ENCODE measurements around the gene SPRR4.
"Not testable (repeated sequence)": the region's sequence is repeated elsewhere in the genome, so short reads cannot be mapped to it uniquely, and the experiment has no call there.

The SPRR4 gene

GRCh38 chr1:152999818-153000217, 29.4 kb downstream of the SPRR4 start:
- Histone ChIP-seq H3K27ac (ENCODE audit: low read depth, low read length, poor library complexity, severe bottlenecking) (no peak overlapping the region), H3K9ac (ENCODE audit: low read length) (no peak overlapping the region), H2AFZ (ENCODE audit: low read length) (no peak overlapping the region), H3K79me2 (ENCODE audit: insufficient read depth, low read length) (no peaks in the 10 kb centered on the region), H3K4me2 (ENCODE audit: low read length) (no peak overlapping the region), H3F3A (ENCODE audit: insufficient read depth, low read length) (no peaks in the 10 kb centered on the region), H3K4me1 (ENCODE audit: insufficient read depth, low read length, severe bottlenecking) (no peaks in the 10 kb centered on the region), H3K36me3 (ENCODE audit: insufficient read depth, low read length) (no peaks in the 10 kb centered on the region), H3K27me3 (ENCODE audit: insufficient read depth, low read length) (no peaks in the 10 kb centered on the region), H3K9me2 (ENCODE audit: low read depth, low read length) (no peaks in the 10 kb centered on the region), H4K20me1 (ENCODE audit: insufficient read depth, low read length) (no peaks in the 10 kb centered on the region), H3K4me3 (ENCODE audit: low read depth, low read length, poor library complexity, severe bottlenecking) (no peak overlapping the region), H3K9me3 (ENCODE audit: low read length) (no peaks in the 10 kb centered on the region)
- no peak for TF ChIP-seq EZH2 (IDR thresholded peaks at IDR 0.05; ENCODE audit: borderline replicate concordance, low read length)
- no peak for TF ChIP-seq CTCF (IDR thresholded peaks at IDR 0.05; ENCODE audit: low read length)

GRCh38 chr1:153000294-153000693, 29.8 kb downstream of the SPRR4 start:
- no peak for TF ChIP-seq EZH2 (IDR thresholded peaks at IDR 0.05; ENCODE audit: borderline replicate concordance, low read length)
- TF ChIP-seq CTCF (IDR thresholded peaks at IDR 0.05; ENCODE audit: low read length) = no peak
- Histone ChIP-seq H2AFZ (ENCODE audit: low read length) (no peak overlapping the region), H3K9me3 (ENCODE audit: low read length) (no peaks in the 10 kb centered on the region), H3K9me2 (ENCODE audit: low read depth, low read length) (no peaks in the 10 kb centered on the region), H3K4me2 (ENCODE audit: low read length) (no peak overlapping the region), H3K36me3 (ENCODE audit: insufficient read depth, low read length) (no peaks in the 10 kb centered on the region), H3K27ac (ENCODE audit: low read depth, low read length, poor library complexity, severe bottlenecking) (no peak overlapping the region), H3K4me3 (ENCODE audit: low read depth, low read length, poor library complexity, severe bottlenecking) (no peak overlapping the region), H3K4me1 (ENCODE audit: insufficient read depth, low read length, severe bottlenecking) (no peaks in the 10 kb centered on the region), H3K27me3 (ENCODE audit: insufficient read depth, low read length) (no peaks in the 10 kb centered on the region), H4K20me1 (ENCODE audit: insufficient read depth, low read length) (no peaks in the 10 kb centered on the region), H3K79me2 (ENCODE audit: insufficient read depth, low read length) (no peaks in the 10 kb centered on the region), H3K9ac (ENCODE audit: low read length) (no peak overlapping the region), H3F3A (ENCODE audit: insufficient read depth, low read length) (no peaks in the 10 kb centered on the region)

- no peaks in the 10 kb centered on the region for H4K20me1 ChIP-seq (ENCODE audit: insufficient read depth, low read length)
- H3K4me3 ChIP-seq (ENCODE audit: low read depth, low read length, poor library complexity, severe bottlenecking) = no peak within 1 kb of the TSS
- H3K4me1 ChIP-seq (ENCODE audit: insufficient read depth, low read length, severe bottlenecking) = no peaks in the 10 kb centered on the region
- H3F3A ChIP-seq (ENCODE audit: insufficient read depth, low read length) = no peaks in the 10 kb centered on the region
- H2AFZ ChIP-seq (ENCODE audit: low read length) = no peak within 1 kb of the TSS
- no peak within 1 kb of the TSS for H3K27ac ChIP-seq (ENCODE audit: low read depth, low read length, poor library complexity, severe bottlenecking)
- no peaks in the 10 kb centered on the region for H3K9me2 ChIP-seq (ENCODE audit: low read depth, low read length)
- H3K79me2 ChIP-seq (ENCODE audit: insufficient read depth, low read length) = no peaks in the 10 kb centered on the region
- no peak for TF ChIP-seq EZH2 (IDR thresholded peaks at IDR 0.05; ENCODE audit: borderline replicate concordance, low read length)
- TF ChIP-seq CTCF (IDR thresholded peaks at IDR 0.05; ENCODE audit: low read length) = no peak
- no peak within 1 kb of the TSS for H3K4me2 ChIP-seq (ENCODE audit: low read length)
- no peaks in the 10 kb centered on the region for H3K9me3 ChIP-seq (ENCODE audit: low read length)
- no peaks in the 10 kb centered on the region for H3K36me3 ChIP-seq (ENCODE audit: insufficient read depth, low read length)
- no peak within 1 kb of the TSS for H3K9ac ChIP-seq (ENCODE audit: low read length)
- no peaks in the 10 kb centered on the region for H3K27me3 ChIP-seq (ENCODE audit: insufficient read depth, low read length)
These were observed 30.9 kb downstream of the SPRR4 start, which contains the start of gene SPRR3 for GRCh38 chr1:153001382-153001781. SPRR3 (plus strand) TSS chr1:153001749; CDS start chr1:153003021, 1,272 bp downstream.

GRCh38 chr1:153011235-153011758, 40.8 kb downstream of the SPRR4 start:
- not testable (repeated sequence) for H4K20me1 ChIP-seq (ENCODE audit: insufficient read depth, low read length); H3K4me2 ChIP-seq (ENCODE audit: low read length); H3K4me1 ChIP-seq (ENCODE audit: insufficient read depth, low read length, severe bottlenecking); H3K79me2 ChIP-seq (ENCODE audit: insufficient read depth, low read length); H3K27me3 ChIP-seq (ENCODE audit: insufficient read depth, low read length); H2AFZ ChIP-seq (ENCODE audit: low read length); H3K36me3 ChIP-seq (ENCODE audit: insufficient read depth, low read length); H3K9me2 ChIP-seq (ENCODE audit: low read depth, low read length); H3K9me3 ChIP-seq (ENCODE audit: low read length); H3K27ac ChIP-seq (ENCODE audit: low read depth, low read length, poor library complexity, severe bottlenecking); H3K4me3 ChIP-seq (ENCODE audit: low read depth, low read length, poor library complexity, severe bottlenecking); H3F3A ChIP-seq (ENCODE audit: insufficient read depth, low read length); H3K9ac ChIP-seq (ENCODE audit: low read length)

GRCh38 chr1:153021829-153022228, 51.4 kb downstream of the SPRR4 start:
- H3K4me2 ChIP-seq (ENCODE audit: low read length); H3K4me3 ChIP-seq (ENCODE audit: low read depth, low read length, poor library complexity, severe bottlenecking); H3K9ac ChIP-seq (ENCODE audit: low read length); H3K79me2 ChIP-seq (ENCODE audit: insufficient read depth, low read length); H3K36me3 ChIP-seq (ENCODE audit: insufficient read depth, low read length); H3K4me1 ChIP-seq (ENCODE audit: insufficient read depth, low read length, severe bottlenecking); H2AFZ ChIP-seq (ENCODE audit: low read length); H3K27me3 ChIP-seq (ENCODE audit: insufficient read depth, low read length); H4K20me1 ChIP-seq (ENCODE audit: insufficient read depth, low read length); H3K9me3 ChIP-seq (ENCODE audit: low read length); H3K27ac ChIP-seq (ENCODE audit: low read depth, low read length, poor library complexity, severe bottlenecking); H3K9me2 ChIP-seq (ENCODE audit: low read depth, low read length); H3F3A ChIP-seq (ENCODE audit: insufficient read depth, low read length): not testable (repeated sequence)

Measured in OCI-LY1 (cell line).